HEK293 (cell line): ENCODE results near the gene ZNF611.

Experiments
- CTCF ChIA-PET: fragments of 350-600 bp; formaldehyde crosslinking; extraction: SDS; loops from one replicate; lab custom pipeline; 2021; ENCODE audit warnings: antibody characterized with exemption; lab: Yijun Ruan, JAX
- POLR2A ChIA-PET: fragments of 300-600 bp; formaldehyde crosslinking; extraction: SDS; loops from one replicate; lab custom pipeline; 2020; ENCODE audit warnings: antibody characterized with exemption, inconsistent platforms; lab: Yijun Ruan, JAX
- H3K27ac ChIP-seq: fragments of 200-500 bp; sonication (Bioruptor generic); 2 replicates; pipeline ENCODE4 v1.5.1; 2014; ENCODE audit warnings: low read depth, low read length, control low read depth, inconsistent platforms; ENCODE audit errors: extremely low read depth
- H3K36me3 ChIP-seq, 2 experiments: fragments of 200-500 bp in 1 of 2; sonication (Bioruptor generic) in 1 of 2; 1 replicate in 1 of 2; 2 replicates in 1 of 2; pipeline ENCODE4 v1.5.1; 2014 to 2017; ENCODE audit warnings: inconsistent platforms in 2 of 2, low read length in 2 of 2; ENCODE audit not compliant: control insufficient read depth in 2 of 2, insufficient read depth in 1 of 2
- H3K4me1 ChIP-seq: fragments of 200-500 bp; sonication (Bioruptor generic); 2 replicates; pipeline ENCODE4 v1.5.1; 2014; ENCODE audit warnings: mild to moderate bottlenecking, low read length, inconsistent platforms; ENCODE audit not compliant: control insufficient read depth, insufficient read depth
- H3K4me3 ChIP-seq: 2 replicates; pipeline ENCODE4 v1.5.1; 2011; ENCODE audit warnings: low read depth, mild to moderate bottlenecking, control low read depth, low read length, moderate library complexity
- H3K9me3 ChIP-seq: fragments of 200-500 bp; sonication (Bioruptor generic); 2 replicates; pipeline ENCODE4 v1.5.1; 2014; ENCODE audit warnings: low read depth, low read length, inconsistent platforms; ENCODE audit not compliant: control insufficient read depth, insufficient read depth
- GLIS1 ChIP-seq: fragments of 450-650 bp; formaldehyde crosslinking; IDR thresholded peaks from 2 replicates; pipeline ENCODE4 v1.5.1; 2016; ENCODE audit warnings: missing biosample characterization, missing genetic modification characterization
- IKZF3 ChIP-seq: fragments of 450-650 bp; IDR thresholded peaks from 2 replicates; pipeline ENCODE4 v1.5.0; 2018; ENCODE audit warnings: missing biosample characterization, mild to moderate bottlenecking, missing genetic modification characterization, moderate library complexity
- KLF16 ChIP-seq: fragments of 450-650 bp; formaldehyde crosslinking; IDR thresholded peaks from 2 replicates; pipeline ENCODE4 v1.5.1; 2017; ENCODE audit warnings: missing biosample characterization, missing genetic modification characterization
- KLF8 ChIP-seq: fragments of 450-650 bp; formaldehyde crosslinking; IDR thresholded peaks from 2 replicates; pipeline ENCODE4 v1.5.1; 2016; ENCODE audit warnings: missing biosample characterization, missing genetic modification characterization
- SALL2 ChIP-seq: fragments of 450-650 bp; formaldehyde crosslinking; IDR thresholded peaks from 2 replicates; pipeline ENCODE4 v1.5.0; 2017; ENCODE audit warnings: missing biosample characterization, mild to moderate bottlenecking, missing genetic modification characterization, borderline replicate concordance
- SP3 ChIP-seq: fragments of 450-650 bp; formaldehyde crosslinking; IDR thresholded peaks from 2 replicates; pipeline ENCODE4 v1.5.1; 2016; ENCODE audit warnings: missing biosample characterization, missing genetic modification characterization
- SP7 ChIP-seq: fragments of 450-650 bp; formaldehyde crosslinking; IDR thresholded peaks from 2 replicates; pipeline ENCODE4 v1.5.1; 2016; ENCODE audit warnings: missing biosample characterization, missing genetic modification characterization
- ZBTB11 ChIP-seq: fragments of 450-650 bp; formaldehyde crosslinking; conservative IDR thresholded peaks from 2 replicates; pipeline ENCODE4 v1.5.1; 2016; ENCODE audit warnings: low read depth, missing biosample characterization, missing genetic modification characterization
- ZFHX2 ChIP-seq: fragments of 450-650 bp; formaldehyde crosslinking; conservative IDR thresholded peaks from 2 replicates; pipeline ENCODE4 v1.5.1; 2016; ENCODE audit warnings: missing biosample characterization, missing genetic modification characterization
- ZNF114 ChIP-seq: fragments of 450-650 bp; formaldehyde crosslinking; IDR thresholded peaks from 2 replicates; pipeline ENCODE4 v1.5.0; 2017; ENCODE audit warnings: missing biosample characterization, missing genetic modification characterization
- ZNF138 ChIP-seq: fragments of 450-650 bp; formaldehyde crosslinking; IDR thresholded peaks from 2 replicates; pipeline ENCODE4 v1.5.1; 2016; ENCODE audit warnings: missing biosample characterization, missing genetic modification characterization, borderline replicate concordance
- ZNF18 ChIP-seq: fragments of 450-650 bp; formaldehyde crosslinking; IDR thresholded peaks from 2 replicates; pipeline ENCODE4 v1.5.1; 2016; ENCODE audit warnings: missing biosample characterization, missing genetic modification characterization
- ZNF184 ChIP-seq: fragments of 450-650 bp; IDR thresholded peaks from 2 replicates; pipeline ENCODE4 v1.5.1; 2018; ENCODE audit warnings: missing biosample characterization, mild to moderate bottlenecking, missing genetic modification characterization
- ZNF350 ChIP-seq: fragments of 450-650 bp; formaldehyde crosslinking; IDR thresholded peaks from 2 replicates; pipeline ENCODE4 v1.5.0; 2017; ENCODE audit warnings: missing biosample characterization, mild to moderate bottlenecking, missing genetic modification characterization
- ZNF354C ChIP-seq: fragments of 450-650 bp; formaldehyde crosslinking; IDR thresholded peaks from 2 replicates; pipeline ENCODE4 v1.5.1; 2016; ENCODE audit warnings: missing biosample characterization, missing genetic modification characterization, low read depth, borderline replicate concordance
- ZNF394 ChIP-seq: fragments of 450-650 bp; formaldehyde crosslinking; IDR thresholded peaks from 2 replicates; pipeline ENCODE4 v1.5.1; 2016; ENCODE audit warnings: missing biosample characterization, missing genetic modification characterization, mild to moderate bottlenecking, moderate library complexity, borderline replicate concordance
- ZNF416 ChIP-seq: fragments of 450-650 bp; formaldehyde crosslinking; IDR thresholded peaks from 2 replicates; pipeline ENCODE4 v1.5.1; 2016; ENCODE audit warnings: missing biosample characterization, missing genetic modification characterization
- ZNF473 ChIP-seq: fragments of 450-650 bp; formaldehyde crosslinking; IDR thresholded peaks from 2 replicates; pipeline ENCODE4 v1.5.1; 2017; ENCODE audit warnings: missing biosample characterization, missing genetic modification characterization
- ZNF501 ChIP-seq: fragments of 450-650 bp; formaldehyde crosslinking; IDR thresholded peaks from 2 replicates; pipeline ENCODE4 v1.5.1; 2016; ENCODE audit warnings: missing biosample characterization, missing genetic modification characterization
- ZNF518A ChIP-seq: fragments of 450-650 bp; formaldehyde crosslinking; conservative IDR thresholded peaks from 2 replicates; pipeline ENCODE4 v1.5.1; 2016; ENCODE audit warnings: low read depth, missing biosample characterization, missing genetic modification characterization
- ZNF521 ChIP-seq: fragments of 450-650 bp; formaldehyde crosslinking; IDR thresholded peaks from 2 replicates; pipeline ENCODE4 v1.5.1; 2017; ENCODE audit warnings: missing biosample characterization, mild to moderate bottlenecking, missing genetic modification characterization
- ZNF549 ChIP-seq: fragments of 450-650 bp; IDR thresholded peaks from 2 replicates; pipeline ENCODE4 v1.5.1; 2018; ENCODE audit warnings: missing biosample characterization, missing genetic modification characterization, mild to moderate bottlenecking, inconsistent platforms, moderate library complexity
- ZNF555 ChIP-seq: fragments of 450-650 bp; formaldehyde crosslinking; conservative IDR thresholded peaks from 2 replicates; pipeline ENCODE4 v1.5.1; 2017; ENCODE audit warnings: missing biosample characterization, mild to moderate bottlenecking, missing genetic modification characterization, inconsistent platforms
- ZNF558 ChIP-seq: fragments of 450-650 bp; formaldehyde crosslinking; IDR thresholded peaks from 2 replicates; pipeline ENCODE4 v1.5.1; 2016; ENCODE audit warnings: missing biosample characterization, missing genetic modification characterization
- ZNF600 ChIP-seq: fragments of 450-650 bp; formaldehyde crosslinking; IDR thresholded peaks from 2 replicates; pipeline ENCODE4 v1.5.1; 2016; ENCODE audit warnings: missing biosample characterization, missing genetic modification characterization
- ZNF621 ChIP-seq: fragments of 450-650 bp; formaldehyde crosslinking; IDR thresholded peaks from 2 replicates; pipeline ENCODE4 v1.5.1; 2017; ENCODE audit warnings: missing biosample characterization, missing genetic modification characterization
- ZNF626 ChIP-seq: fragments of 450-650 bp; sonication (Bioruptor Pico); formaldehyde crosslinking; IDR thresholded peaks from 2 replicates; pipeline ENCODE4 v1.5.1; 2018; ENCODE audit warnings: missing biosample characterization, missing genetic modification characterization, inconsistent platforms
- ZNF629 ChIP-seq: fragments of 450-650 bp; formaldehyde crosslinking; IDR thresholded peaks from 2 replicates; pipeline ENCODE4 v1.5.1; 2017; ENCODE audit warnings: missing biosample characterization, missing genetic modification characterization
- ZNF76 ChIP-seq: fragments of 450-650 bp; formaldehyde crosslinking; IDR thresholded peaks from 2 replicates; pipeline ENCODE4; 2016; ENCODE audit warnings: low read depth, missing biosample characterization, missing genetic modification characterization, borderline replicate concordance

The ZNF611 gene

GRCh38 chr19:52734893-52735661, at the start of gene ZNF611:
Gene ZNF611 (minus strand): TSS chr19:52735044. CDS start chr19:52715894, 19,150 bp downstream.
- H3K4me3 ChIP-seq, result peak within 1 kb of the TSS; percentile 82
- POLR2A ChIA-PET, result interaction anchor here (0.6 kb wide), 1 partner anchor 598 kb away, joined by 4 read pairs; no protein-coding TSS in a partner anchor
- no peaks in the 10 kb centered on the region for H3K9me3 ChIP-seq
- H3K27ac ChIP-seq, result no peak within 1 kb of the TSS
- H3K4me1 ChIP-seq, result no peaks in the 10 kb centered on the region
- no peaks in the 10 kb centered on the region for H3K36me3 ChIP-seq
- CTCF ChIA-PET, result interaction anchor here (0.6 kb wide), 1 partner anchor 1610 kb away, joined by 3 read pairs; no protein-coding TSS in a partner anchor
- no peak for TF ChIP-seq ZNF621 (tag by site-specific recombination)
- TF ChIP-seq ZNF394 (tag by site-specific recombination), result no peak
- TF ChIP-seq ZBTB11 (tag by site-specific recombination), result 0 out of 2 replicates have a peak, but pooled peaks have one; percentile 17
- no peak for TF ChIP-seq ZNF555 (tag by site-specific recombination)
- TF ChIP-seq ZNF416 (tag by site-specific recombination), result no peak
- TF ChIP-seq ZNF549 (tag by site-specific recombination), result no peak
- TF ChIP-seq ZNF18, result no peak
- TF ChIP-seq KLF8 (tag by site-specific recombination), result peak; percentile 87
- peak; percentile 89 for TF ChIP-seq SP3 (tag by site-specific recombination)
- TF ChIP-seq SP7 (tag by site-specific recombination), result no peak
- no peak for TF ChIP-seq IKZF3
- no peak for TF ChIP-seq ZNF76 (tag by site-specific recombination)
- peak; percentile 49 for TF ChIP-seq ZFHX2 (tag by site-specific recombination)
- TF ChIP-seq ZNF521 (tag by site-specific recombination), result no peak
- TF ChIP-seq GLIS1 (tag by site-specific recombination), result no peak
- no peak for TF ChIP-seq ZNF629
- no peak for TF ChIP-seq ZNF114
- no peak for TF ChIP-seq KLF16 (tag by site-specific recombination)
- no peak for TF ChIP-seq ZNF518A (tag by site-specific recombination)
- no peak for TF ChIP-seq ZNF626
- no peak for TF ChIP-seq ZNF501 (tag by site-specific recombination)
- TF ChIP-seq ZNF184 (tag by site-specific recombination), result no peak
- TF ChIP-seq ZNF354C (tag by site-specific recombination), result no peak
- TF ChIP-seq ZNF558 (tag by site-specific recombination), result no peak
- TF ChIP-seq ZNF350 (tag by site-specific recombination), result peak; percentile 71
- no peak for TF ChIP-seq ZNF473 (tag by site-specific recombination)
- TF ChIP-seq SALL2 (tag by site-specific recombination), result no peak
- TF ChIP-seq ZNF138 (tag by site-specific recombination), result no peak
- TF ChIP-seq ZNF600, result no peak
